IPS-15b (cell line): ENCODE measurements around the gene BEST1.
A peak's percentile ranks its signal among the peaks of the same experiment; 100 is the strongest.

Source experiments
- H3K27me3 ChIP-seq: one replicate; pipeline ENCODE4 v1.6.1; 2013; ENCODE audit warnings: low read length; ENCODE audit not compliant: control insufficient read depth, insufficient read depth
- H3K36me3 ChIP-seq: one replicate; pipeline ENCODE4 v1.6.1; 2013; ENCODE audit warnings: low read length; ENCODE audit not compliant: control insufficient read depth, insufficient read depth
- H3K4me1 ChIP-seq: one replicate; pipeline ENCODE4 v1.6.1; 2013; ENCODE audit warnings: mild to moderate bottlenecking, low read length; ENCODE audit not compliant: control insufficient read depth, insufficient read depth
- H3K4me3 ChIP-seq: one replicate; pipeline ENCODE4 v1.5.1; 2013; ENCODE audit warnings: low read depth, low read length
- H3K9ac ChIP-seq: one replicate; pipeline ENCODE4 v1.6.1; 2013; ENCODE audit warnings: low read depth, mild to moderate bottlenecking, low read length
- H3K9me3 ChIP-seq: one replicate; pipeline ENCODE4 v1.6.1; 2013; ENCODE audit warnings: mild to moderate bottlenecking, low read length; ENCODE audit not compliant: control insufficient read depth, insufficient read depth

The BEST1 gene

DNA sequence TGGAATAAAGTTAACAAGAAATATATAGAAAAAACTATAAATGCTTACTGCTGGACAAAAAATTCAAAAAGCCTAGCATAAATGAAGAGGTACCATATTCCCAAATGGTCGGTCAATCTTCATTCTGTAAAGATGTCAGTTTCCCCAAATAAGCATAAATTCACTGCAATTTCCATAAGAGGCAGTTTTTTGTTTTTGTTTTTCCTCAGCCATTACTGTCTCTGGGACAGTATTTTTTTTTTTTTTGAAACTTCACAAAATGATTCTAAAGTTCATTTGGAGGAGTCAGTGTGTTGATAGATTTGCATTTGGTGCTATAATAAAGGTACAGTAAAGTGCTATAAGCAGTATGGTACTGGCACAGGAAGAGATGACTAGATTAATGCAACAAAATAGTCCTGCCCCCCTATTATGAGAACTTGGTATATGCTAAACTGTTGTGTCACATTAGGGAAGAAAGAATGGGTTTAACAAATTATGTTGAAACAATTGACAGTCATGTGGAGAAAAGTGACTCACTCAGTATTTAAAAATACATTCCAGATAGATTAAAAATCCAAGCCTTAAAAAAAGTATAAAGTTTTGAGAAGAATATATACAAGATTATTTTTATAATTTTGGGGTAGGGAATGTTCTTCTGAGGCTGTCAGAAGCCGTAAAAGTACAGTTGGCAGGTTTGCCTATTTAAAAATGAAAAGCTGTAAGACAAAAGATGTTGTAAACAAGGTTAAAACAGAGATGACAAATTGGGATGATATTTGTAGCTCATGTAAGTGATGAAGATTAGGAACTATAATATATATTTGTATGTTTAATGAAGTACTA, 19.9 kb downstream of the BEST1 start:
- Histone ChIP-seq H3K36me3 (peaks cover 5% of the 10 kb centered on the region), H3K9me3 (no peaks in the 10 kb centered on the region), H3K4me1 (peaks cover 24% of the 10 kb centered on the region), H3K4me3 (no peak overlapping the region), H3K27me3 (no peaks in the 10 kb centered on the region), H3K9ac (no peak overlapping the region)

DNA sequence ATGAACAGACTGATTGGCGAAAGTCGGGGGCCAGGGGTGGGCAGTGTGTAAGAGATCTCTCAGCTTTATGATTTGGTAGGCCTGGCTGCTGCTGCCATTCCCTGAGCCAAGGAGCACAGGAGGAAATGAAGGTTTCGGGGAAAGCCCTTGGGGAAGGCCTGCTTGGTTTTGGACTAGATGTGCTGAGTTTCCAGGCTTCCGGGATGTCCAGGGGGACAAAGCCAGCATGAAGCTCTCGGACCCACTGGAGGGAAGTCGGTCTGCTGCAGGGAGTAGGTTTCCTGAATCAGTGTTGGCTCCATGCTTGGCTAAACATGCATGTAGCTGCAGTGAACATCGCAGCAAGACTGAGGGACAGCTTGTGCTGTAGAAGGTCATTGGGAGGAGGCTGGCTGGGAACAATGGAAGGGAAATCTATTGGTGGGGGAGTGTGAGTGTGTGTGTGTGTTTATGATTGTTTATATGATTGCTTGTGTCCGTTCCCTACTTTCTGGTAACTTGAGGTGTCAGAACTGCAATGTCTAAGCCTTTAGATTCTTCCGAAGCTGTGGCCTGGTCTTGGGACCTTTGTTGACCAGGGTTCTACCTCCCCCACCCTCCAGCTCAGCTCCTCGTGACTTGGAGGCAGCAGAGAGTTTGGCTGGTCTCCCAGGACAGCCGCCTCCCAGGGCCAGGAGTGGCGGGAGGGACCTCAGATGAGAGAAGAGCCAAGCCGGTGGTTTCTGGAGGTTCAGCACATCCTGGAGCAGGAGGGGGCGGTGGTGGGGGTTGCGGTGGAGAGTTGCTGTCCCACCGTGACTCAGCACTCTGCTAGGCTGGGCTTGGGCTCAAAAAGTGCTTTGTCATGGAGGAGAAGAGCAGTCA, 21.3 kb downstream of the BEST1 start:
- H3K9me3 ChIP-seq, result no peaks in the 10 kb centered on the region
- peaks cover 4% of the 10 kb centered on the region for H3K36me3 ChIP-seq
- peak overlapping the region; percentile 20 for H3K4me3 ChIP-seq
- peak overlapping the region; percentile 42 for H3K9ac ChIP-seq
- no peaks in the 10 kb centered on the region for H3K27me3 ChIP-seq
- H3K4me1 ChIP-seq, result peaks cover 22% of the 10 kb centered on the region

DNA sequence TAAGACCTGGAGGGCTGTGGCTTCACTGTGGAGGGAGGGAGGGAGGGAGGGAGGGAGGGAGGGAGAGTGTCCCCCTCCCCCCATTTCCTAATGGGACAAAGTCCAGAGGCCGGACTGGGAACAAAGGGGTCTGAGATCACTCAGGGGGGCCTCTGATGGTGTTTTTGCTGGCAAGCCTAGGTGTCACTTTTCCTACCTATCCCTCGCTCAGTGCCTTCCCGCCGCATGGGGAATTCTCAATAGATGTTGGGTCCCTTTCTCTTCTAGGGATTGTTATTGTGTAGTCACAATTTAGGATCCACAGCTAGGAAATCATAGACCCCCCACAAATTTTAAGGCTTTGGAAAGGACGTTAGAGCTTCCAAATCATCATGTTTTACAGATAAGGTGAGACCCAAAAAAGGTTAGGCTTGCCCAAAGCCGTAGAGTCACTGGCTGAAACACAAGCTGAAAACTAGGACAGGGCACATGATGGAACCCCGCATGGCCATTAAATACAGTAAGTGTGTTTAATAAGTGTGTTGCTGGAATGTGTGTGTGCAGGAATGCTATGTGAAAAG, 22.0 kb downstream of the BEST1 start:
- no peak overlapping the region for H3K4me3 ChIP-seq

GRCh38 chr11:61972672-61973475, 22.7 kb downstream of the BEST1 start:
- Histone ChIP-seq H3K4me1 (peaks cover 22% of the 10 kb centered on the region), H3K36me3 (no peaks in the 10 kb centered on the region), H3K9me3 (no peaks in the 10 kb centered on the region), H3K27me3 (no peaks in the 10 kb centered on the region), H3K4me3 (no peak overlapping the region), H3K9ac (no peak overlapping the region)

More for the DNA sequence above, 22.0 kb downstream of the BEST1 start:
- Histone ChIP-seq H3K36me3 (no peaks in the 10 kb centered on the region), H3K27me3 (no peaks in the 10 kb centered on the region), H3K9ac (no peak overlapping the region), H3K4me1 (peaks cover 22% of the 10 kb centered on the region), H3K9me3 (no peaks in the 10 kb centered on the region)

GRCh38 chr11:61973476-61974162, 23.5 kb downstream of the BEST1 start:
- Histone ChIP-seq H3K4me1 (peaks cover 22% of the 10 kb centered on the region), H3K4me3 (no peak overlapping the region)

GRCh38 chr11:61974766-61975631, 24.8 kb downstream of the BEST1 start:
- Histone ChIP-seq H3K27me3 (no peaks in the 10 kb centered on the region), H3K9me3 (no peaks in the 10 kb centered on the region), H3K9ac (no peak overlapping the region), H3K4me1 (peaks cover 18% of the 10 kb centered on the region), H3K4me3 (no peak overlapping the region), H3K36me3 (no peaks in the 10 kb centered on the region)

More at GRCh38 chr11:61973476-61974162, 23.5 kb downstream of the BEST1 start:
- no peaks in the 10 kb centered on the region for H3K36me3 ChIP-seq
- H3K27me3 ChIP-seq, result no peaks in the 10 kb centered on the region
- no peak overlapping the region for H3K9ac ChIP-seq
- H3K9me3 ChIP-seq, result no peaks in the 10 kb centered on the region

DNA sequence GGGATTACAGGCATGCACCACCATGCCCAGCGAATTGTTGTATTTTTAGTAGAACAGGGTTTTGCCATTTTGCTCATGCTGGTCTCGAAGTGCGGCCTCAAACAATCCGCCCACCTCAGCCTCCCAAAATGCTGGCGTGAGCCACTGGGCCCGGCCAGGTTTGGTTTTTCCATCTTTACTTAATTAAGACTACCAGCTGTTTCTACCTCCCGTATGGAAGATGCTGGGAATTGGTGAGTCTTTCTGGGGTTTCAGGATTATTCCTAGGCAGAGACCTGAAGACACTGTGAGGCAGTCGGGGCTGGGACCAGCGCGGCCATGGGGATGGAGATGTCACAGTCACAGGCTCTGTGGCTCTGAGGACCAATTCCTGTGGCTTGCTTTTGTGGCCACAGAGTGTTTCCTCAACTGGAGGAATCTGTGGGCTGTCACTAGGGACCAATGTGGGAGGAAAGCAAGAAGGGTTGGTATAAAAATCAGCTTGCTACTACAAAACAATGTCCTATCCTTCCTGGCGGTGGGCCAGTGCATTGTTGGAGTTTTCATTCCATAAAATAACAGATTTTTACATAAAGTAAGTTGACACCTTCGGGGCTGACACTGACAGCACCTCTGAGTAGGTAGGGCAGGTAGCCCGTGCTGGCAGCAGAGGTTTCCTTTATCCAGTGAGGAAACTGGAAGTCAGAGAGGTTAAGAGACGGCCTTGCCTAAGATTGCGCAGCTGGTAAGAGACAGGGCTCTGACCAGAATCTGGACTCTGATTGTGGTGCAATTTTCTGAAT, 25.7 kb downstream of the BEST1 start:
- no peak overlapping the region for H3K9ac ChIP-seq
- H3K9me3 ChIP-seq, result no peaks in the 10 kb centered on the region
- H3K27me3 ChIP-seq, result peaks cover 4% of the 10 kb centered on the region
- H3K36me3 ChIP-seq, result no peaks in the 10 kb centered on the region
- peaks cover 18% of the 10 kb centered on the region for H3K4me1 ChIP-seq
- no peak overlapping the region for H3K4me3 ChIP-seq

DNA sequence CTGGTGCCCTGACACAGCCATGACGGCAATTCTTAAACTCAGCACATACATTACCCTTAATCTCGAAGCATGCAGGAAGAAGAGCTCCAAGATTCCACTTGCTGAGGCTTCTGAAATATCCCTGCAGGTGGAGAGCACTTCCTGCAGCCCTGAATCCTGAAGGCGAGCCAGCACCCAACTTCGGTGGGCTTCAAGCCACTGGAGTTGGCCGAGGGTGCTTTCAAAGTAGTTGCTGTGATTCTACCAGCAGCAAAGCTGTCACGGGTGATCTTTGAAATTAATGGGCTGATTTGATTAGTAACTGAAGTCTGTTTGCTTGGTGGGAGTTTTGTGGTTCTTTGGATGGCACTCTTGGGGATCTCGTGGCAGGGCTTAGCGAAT, 26.3 kb downstream of the BEST1 start:
- Histone ChIP-seq H3K36me3 (no peaks in the 10 kb centered on the region), H3K27me3 (peaks cover 8% of the 10 kb centered on the region), H3K9ac (no peak overlapping the region), H3K9me3 (no peaks in the 10 kb centered on the region), H3K4me1 (peaks cover 13% of the 10 kb centered on the region), H3K4me3 (no peak overlapping the region)

GRCh38 chr11:61976813-61977475, 26.8 kb downstream of the BEST1 start:
- no peak overlapping the region for H3K9ac ChIP-seq
- peaks cover 10% of the 10 kb centered on the region for H3K4me1 ChIP-seq
- no peak overlapping the region for H3K4me3 ChIP-seq

More at GRCh38 chr11:61976813-61977475, 26.8 kb downstream of the BEST1 start:
- Histone ChIP-seq H3K27me3 (peaks cover 8% of the 10 kb centered on the region), H3K9me3 (no peaks in the 10 kb centered on the region), H3K36me3 (no peaks in the 10 kb centered on the region)
